Measurements from ENCODE around the gene IL12A.

IL12A gene

DNA sequence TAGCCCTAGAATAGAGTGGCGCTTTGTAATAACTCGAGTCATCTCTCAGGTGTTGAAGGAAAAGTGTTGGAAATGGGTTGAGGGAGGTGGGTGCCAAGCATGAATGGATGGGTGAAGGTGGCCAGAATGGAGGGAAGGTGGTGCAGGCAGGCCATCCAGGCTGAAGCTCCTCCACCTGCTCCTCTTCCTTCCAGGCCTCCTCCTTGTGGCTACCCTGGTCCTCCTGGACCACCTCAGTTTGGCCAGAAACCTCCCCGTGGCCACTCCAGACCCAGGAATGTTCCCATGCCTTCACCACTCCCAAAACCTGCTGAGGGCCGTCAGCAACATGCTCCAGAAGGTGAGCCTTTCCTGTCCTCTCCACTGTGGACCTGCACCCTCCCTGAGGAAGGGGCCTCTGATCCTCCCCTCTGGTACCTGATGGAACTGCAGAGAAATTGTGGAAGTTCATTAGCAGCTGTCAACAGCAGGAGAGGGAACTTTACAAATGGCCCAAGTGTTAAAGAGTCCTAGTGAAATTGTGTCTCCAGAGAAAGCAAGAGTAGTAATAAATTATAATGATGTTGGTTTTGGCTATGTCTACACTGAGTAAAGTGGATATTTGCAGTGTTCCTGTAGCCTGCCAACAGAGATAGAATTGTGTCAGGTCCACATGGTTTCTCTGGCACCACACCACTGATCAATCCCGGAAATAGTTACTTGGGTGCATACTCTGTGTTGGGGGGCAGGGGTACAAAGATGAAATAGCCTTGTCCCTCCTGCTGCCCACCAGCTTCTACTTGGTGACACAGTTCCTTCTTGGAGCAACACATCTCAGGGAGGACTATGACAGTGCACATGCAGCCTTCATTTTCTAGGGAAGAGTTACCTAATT is 1.6 kb downstream of the IL12A start:
- DNase-seq (ENCODE audit: low read depth) = no peak

- no peak for DNase-seq (ENCODE audit: low read depth)
Measured at GRCh38 chr3:159991591-159991990, 3.0 kb downstream of the IL12A start.

GRCh38 chr3:159992589-159992988 is 4.0 kb downstream of the IL12A start:
- no peak for DNase-seq (ENCODE audit: low read depth)

- DNase-seq (ENCODE audit: low read depth) = no peak
Measured at GRCh38 chr3:159994182-159994581, 5.5 kb downstream of the IL12A start.

- DNase-seq (ENCODE audit: low read depth) = no peak
Measured at GRCh38 chr3:159995091-159995490, 6.5 kb downstream of the IL12A start.

DNA sequence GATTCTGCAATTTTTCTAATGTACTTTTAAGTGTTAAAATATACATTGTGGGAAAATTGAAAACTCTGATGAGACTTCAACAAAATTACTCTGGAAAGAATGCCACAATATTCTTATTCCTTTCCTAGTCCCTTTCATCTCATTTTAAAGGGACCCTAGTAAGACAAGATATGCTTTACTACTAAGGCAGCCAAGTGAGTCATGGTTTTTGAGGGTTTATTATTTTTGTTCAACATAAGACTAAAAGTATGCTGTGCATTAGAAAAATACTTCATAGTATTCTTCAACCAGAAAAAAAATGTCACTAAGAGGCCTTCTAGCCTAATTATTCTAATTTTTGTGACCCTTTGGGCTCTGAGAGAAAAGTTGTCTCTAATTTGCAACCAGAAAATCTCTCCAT is 7.4 kb downstream of the IL12A start:
- DNase-seq (ENCODE audit: low read depth) = no peak

GRCh38 chr3:159996959-159997358 is 8.3 kb downstream of the IL12A start:
- no peak for DNase-seq (ENCODE audit: low read depth)

- no peak for DNase-seq (ENCODE audit: low read depth)
Measured at GRCh38 chr3:160001148-160001760, 12.6 kb downstream of the IL12A start.

DNA sequence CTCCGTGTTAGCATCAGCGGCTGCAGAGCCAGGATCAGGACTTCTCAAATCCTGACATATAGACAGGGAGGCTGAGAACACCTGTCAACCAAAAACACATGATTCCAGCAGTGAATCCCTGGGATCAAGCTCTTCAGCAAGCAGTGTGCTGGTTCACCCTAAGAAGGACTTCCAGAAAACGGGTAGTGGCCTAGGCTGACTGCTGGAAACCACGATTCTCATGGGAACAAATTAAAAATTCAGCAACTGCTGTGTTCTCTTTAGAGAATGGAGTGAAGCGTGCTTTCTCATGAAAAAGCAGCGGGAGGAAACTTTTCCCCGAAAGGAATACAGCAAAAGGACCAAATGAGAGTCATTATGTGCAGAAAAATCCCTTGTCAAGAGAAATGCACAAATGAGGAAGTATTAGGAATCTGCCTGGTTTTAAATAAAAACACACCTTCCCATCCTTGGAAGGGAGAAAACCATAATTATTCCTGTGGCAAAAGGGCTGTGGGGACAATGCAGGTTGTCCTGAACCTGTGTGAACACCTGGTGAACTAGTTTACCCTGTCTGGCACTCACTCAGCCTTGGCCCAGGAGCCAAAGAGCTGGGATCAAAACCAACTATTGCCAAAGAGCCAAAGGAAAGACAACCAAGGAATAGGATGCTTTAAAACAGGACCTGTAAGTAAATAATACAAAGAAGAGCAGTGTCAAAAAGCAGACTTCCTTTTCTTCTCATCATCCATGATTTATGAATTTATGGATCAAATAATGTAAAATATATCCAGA is 13.4 kb downstream of the IL12A start:
- no peak for DNase-seq (ENCODE audit: low read depth)

DNA sequence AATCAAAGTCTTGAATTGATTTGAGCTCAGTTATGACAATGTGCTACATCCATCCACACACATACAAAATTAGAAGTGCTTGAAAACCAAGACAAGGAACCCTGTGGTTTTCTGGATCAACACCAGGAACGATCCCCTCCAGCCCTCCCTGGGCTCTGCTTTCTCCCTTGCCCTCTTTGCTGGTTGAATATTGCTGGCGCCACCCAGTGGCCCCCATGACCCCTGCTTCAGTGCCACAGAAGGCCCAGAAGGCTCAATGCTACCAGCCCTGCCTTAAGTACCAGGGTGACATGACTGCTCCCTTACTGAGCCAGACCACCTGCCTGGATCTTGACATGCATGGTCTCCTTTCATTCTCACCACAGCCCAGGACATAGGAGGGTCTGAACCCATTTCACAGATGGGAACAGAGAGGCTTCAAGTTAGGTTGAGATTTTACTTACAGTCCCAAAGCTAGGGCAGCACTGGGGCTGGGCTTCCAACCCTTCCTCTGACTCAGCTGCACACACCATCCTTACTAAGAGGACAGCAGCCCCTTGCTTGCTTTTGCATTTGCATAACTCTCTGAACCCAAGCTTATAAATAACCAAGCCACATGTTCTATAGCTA is 15.0 kb downstream of the IL12A start:
- DNase-seq (ENCODE audit: low read depth) = no peak

- DNase-seq (ENCODE audit: low read depth) = no peak
Measured at GRCh38 chr3:160005004-160005403, 16.4 kb downstream of the IL12A start.

DNA sequence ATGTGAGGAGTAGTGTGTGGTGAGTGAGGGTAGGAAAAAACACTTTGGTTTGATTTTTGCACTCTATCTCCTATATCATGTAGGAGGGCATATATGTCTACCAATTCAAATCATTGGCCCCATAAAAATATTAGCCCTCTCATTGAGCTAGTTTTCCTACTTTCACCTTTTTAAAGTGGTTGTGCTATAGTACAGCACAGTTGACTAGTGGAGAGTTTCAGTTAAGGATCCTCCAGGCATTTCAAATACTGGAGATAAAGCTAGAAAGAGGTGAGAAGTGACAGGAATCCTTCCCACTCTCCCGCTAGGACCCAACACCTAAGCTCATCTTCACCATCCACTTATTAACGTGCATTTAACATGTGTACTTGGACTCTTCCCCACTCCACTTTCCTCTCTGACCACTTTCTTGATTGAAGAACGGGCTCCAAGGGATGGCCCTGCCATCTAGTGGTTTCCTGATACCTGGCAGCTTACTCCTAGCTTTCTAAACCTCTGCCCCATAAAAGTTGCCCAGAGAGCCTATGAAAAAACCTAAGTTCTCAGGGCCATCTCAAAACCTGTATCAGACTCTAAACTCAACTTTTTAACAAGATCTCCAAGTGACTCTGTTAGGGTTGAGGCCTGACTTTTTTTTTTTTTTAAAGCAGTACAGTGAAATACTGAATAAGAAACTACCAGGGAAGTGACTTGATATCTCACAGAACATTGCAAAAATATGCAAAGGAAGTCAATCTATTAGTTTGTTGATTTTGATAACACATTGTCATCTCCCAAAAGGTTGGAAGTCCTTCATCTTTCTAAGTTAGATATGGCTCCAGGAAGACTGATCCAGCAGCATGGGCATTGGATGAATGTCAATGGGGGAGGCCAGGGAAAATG is 17.9 kb downstream of the IL12A start:
- DNase-seq (ENCODE audit: low read depth) = no peak

DNA sequence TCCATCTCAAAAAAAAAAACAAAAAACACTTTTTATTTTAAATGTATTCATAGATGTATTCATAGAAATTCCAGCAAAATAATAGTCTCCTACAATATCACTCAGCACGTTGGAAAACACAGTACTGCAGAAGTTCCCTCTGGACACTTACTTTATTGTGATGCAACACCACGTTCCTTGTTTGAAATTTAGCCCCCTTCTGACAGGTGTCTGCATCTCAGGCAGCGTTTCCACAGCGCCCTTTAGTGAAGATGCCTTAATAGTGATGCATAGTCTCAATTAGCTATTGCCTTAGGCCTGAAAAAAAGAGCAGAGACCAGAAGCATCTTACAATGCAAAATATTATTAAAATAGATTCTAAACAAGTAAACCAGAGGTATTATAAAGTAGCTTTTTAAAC is 20.3 kb downstream of the IL12A start:
- DNase-seq (ENCODE audit: low read depth) = no peak

- DNase-seq (ENCODE audit: low read depth) = no peak
Measured at GRCh38 chr3:160009525-160009924, 20.9 kb downstream of the IL12A start.

DNA sequence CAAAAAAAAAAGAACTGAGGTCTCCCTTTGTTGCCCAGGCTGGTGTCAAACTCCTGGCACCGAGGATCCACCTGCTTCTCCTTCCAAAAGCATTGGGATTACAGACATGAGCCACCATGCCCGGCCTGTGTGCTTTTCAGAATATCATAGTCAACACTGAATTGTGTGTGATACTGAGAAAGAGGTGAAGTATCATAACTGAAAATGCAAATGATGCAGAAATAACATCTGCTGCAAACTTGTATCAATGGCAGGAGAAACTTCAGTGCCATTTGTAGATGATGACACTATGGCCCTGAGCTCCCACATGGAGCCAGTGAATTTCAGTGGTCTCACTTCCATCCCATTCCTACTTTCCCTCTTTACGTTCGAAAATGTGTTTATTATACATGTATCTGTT is 21.9 kb downstream of the IL12A start:
- DNase-seq (ENCODE audit: low read depth) = no peak

DNA sequence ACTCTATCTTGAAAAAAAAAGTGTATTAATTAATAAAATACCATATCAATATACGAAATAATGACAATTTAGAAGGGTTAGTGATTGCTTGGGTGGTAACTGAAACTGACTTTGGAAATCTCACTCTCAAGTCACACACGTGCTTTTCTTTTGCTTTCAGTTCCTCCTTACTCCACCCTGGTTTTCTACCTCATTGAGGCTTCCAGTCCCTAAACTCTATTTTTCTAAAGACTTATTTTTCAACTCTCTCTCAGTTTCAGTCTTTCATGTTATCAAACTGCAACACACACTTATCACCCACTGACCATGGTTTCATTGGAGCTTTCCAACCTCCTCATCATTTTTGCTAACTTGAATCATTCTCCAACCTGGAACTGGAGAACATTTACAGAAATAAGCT is 23.5 kb downstream of the IL12A start:
- no peak for DNase-seq (ENCODE audit: low read depth)

GRCh38 chr3:160016972-160017371 is 28.3 kb downstream of the IL12A start:
- no peak for DNase-seq (ENCODE audit: low read depth)

GRCh38 chr3:160018959-160019358 is 30.3 kb downstream of the IL12A start:
- no peak for DNase-seq (ENCODE audit: low read depth)

- DNase-seq (ENCODE audit: low read depth) = no peak
Measured at GRCh38 chr3:160020057-160020711, 31.5 kb downstream of the IL12A start.

GRCh38 chr3:160022068-160022467 is 33.4 kb downstream of the IL12A start:
- no peak for DNase-seq (ENCODE audit: low read depth)

GRCh38 chr3:160023476-160023875 is 34.8 kb downstream of the IL12A start:
- DNase-seq (ENCODE audit: low read depth) = no peak

Measured in activated T-cell treated with anti-CD3 and anti-CD28 coated beads for 24 hours (primary cell).